ENCODE measurements around the gene SLC9A9.

The SLC9A9 gene

GRCh38 chr3:143551761-143552160 is 296.5 kb downstream of the SLC9A9 start:
- no peak for TF ChIP-seq CTCF (conservative IDR thresholded peaks at IDR 0.05; ENCODE audit: low read depth, low read length)
- DNase-seq (ENCODE audit: low read depth) = no peak

GRCh38 chr3:143548861-143549497 is 299.3 kb downstream of the SLC9A9 start:
- H3K4me3 ChIP-seq (ENCODE audit: low read depth, low read length) = no peak overlapping the region
- DNase-seq (ENCODE audit: low read depth) = no peak
- no peak for TF ChIP-seq CTCF (conservative IDR thresholded peaks at IDR 0.05; ENCODE audit: low read depth, low read length)

More at GRCh38 chr3:143551761-143552160, 296.5 kb downstream of the SLC9A9 start:
- no peak overlapping the region for H3K4me3 ChIP-seq (ENCODE audit: low read depth, low read length)

GRCh38 chr3:143548393-143548792 is 299.9 kb downstream of the SLC9A9 start:
- no peak for TF ChIP-seq CTCF (conservative IDR thresholded peaks at IDR 0.05; ENCODE audit: low read depth, low read length)
- no peak for DNase-seq (ENCODE audit: low read depth)
- no peak overlapping the region for H3K4me3 ChIP-seq (ENCODE audit: low read depth, low read length)

- no peak for TF ChIP-seq CTCF (conservative IDR thresholded peaks at IDR 0.05; ENCODE audit: low read depth, low read length)
- H3K4me3 ChIP-seq (ENCODE audit: low read depth, low read length) = no peak overlapping the region
- DNase-seq (ENCODE audit: low read depth) = peak; percentile 96
Observed at GRCh38 chr3:143538577-143538981, 309.7 kb downstream of the SLC9A9 start.

- no peak for TF ChIP-seq CTCF (conservative IDR thresholded peaks at IDR 0.05; ENCODE audit: low read depth, low read length)
- DNase-seq (ENCODE audit: low read depth) = no peak
- H3K4me3 ChIP-seq (ENCODE audit: low read depth, low read length) = no peak overlapping the region
Observed at GRCh38 chr3:143538061-143538460, 310.2 kb downstream of the SLC9A9 start.

- DNase-seq (ENCODE audit: low read depth) = peak; percentile 91
- no peak for TF ChIP-seq CTCF (conservative IDR thresholded peaks at IDR 0.05; ENCODE audit: low read depth, low read length)
- H3K4me3 ChIP-seq (ENCODE audit: low read depth, low read length) = no peak overlapping the region
Observed at GRCh38 chr3:143536817-143537535, 311.3 kb downstream of the SLC9A9 start.
